Measurements from ENCODE around the gene CCDC106.

CCDC106 gene

DNA sequence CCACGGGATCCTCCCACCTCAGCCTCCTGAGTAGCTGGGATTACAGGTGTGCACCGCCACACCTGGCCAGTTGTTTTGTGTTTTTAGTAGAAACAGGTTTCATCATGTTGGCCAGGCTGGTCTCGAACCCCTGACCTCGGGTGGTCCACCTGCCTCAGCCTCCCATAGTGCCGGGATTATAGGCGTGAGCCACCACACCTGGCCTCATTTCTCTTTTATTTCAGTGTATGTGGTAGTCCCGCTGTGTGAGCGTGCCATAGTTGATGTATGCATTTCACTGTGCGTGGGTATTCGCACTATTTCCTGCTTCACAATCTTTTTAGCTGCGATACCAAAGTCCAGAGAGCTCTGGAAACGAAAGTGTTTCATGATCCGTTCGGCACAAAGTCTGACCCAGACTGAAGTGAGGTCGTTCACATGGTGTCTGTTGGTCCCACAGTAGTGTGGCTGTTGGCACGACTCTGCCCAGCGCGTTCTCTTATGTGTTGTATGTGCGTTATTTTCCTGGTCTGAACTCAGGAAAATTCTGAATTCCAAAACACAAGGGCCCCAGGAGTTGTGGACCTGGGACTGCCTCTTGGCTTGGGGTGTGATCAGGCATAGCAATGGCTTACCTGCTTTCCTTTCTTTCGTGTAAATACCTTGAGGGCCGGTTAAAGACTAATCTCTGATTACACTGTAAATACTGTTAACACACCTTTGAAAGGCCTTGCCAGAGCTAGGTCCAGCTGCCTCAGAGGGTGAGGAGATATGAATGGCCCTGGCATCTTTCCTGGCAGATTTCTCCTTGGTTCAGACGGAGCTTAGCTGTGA is 35.6 kb downstream of the CCDC106 start:
- TF ChIP-seq, protein P1, sequence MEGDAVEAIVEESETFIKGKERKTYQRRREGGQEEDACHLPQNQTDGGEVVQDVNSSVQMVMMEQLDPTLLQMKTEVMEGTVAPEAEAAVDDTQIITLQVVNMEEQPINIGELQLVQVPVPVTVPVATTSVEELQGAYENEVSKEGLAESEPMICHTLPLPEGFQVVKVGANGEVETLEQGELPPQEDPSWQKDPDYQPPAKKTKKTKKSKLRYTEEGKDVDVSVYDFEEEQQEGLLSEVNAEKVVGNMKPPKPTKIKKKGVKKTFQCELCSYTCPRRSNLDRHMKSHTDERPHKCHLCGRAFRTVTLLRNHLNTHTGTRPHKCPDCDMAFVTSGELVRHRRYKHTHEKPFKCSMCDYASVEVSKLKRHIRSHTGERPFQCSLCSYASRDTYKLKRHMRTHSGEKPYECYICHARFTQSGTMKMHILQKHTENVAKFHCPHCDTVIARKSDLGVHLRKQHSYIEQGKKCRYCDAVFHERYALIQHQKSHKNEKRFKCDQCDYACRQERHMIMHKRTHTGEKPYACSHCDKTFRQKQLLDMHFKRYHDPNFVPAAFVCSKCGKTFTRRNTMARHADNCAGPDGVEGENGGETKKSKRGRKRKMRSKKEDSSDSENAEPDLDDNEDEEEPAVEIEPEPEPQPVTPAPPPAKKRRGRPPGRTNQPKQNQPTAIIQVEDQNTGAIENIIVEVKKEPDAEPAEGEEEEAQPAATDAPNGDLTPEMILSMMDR (IDR thresholded peaks at IDR 0.05; ENCODE audit: insufficient read depth, low read depth, low read length, missing control alignments), result no peak
- DNase-seq (ENCODE audit: low read depth), result no peak
- H3K4me3 ChIP-seq (ENCODE audit: low read length), result no peak overlapping the region

DNA sequence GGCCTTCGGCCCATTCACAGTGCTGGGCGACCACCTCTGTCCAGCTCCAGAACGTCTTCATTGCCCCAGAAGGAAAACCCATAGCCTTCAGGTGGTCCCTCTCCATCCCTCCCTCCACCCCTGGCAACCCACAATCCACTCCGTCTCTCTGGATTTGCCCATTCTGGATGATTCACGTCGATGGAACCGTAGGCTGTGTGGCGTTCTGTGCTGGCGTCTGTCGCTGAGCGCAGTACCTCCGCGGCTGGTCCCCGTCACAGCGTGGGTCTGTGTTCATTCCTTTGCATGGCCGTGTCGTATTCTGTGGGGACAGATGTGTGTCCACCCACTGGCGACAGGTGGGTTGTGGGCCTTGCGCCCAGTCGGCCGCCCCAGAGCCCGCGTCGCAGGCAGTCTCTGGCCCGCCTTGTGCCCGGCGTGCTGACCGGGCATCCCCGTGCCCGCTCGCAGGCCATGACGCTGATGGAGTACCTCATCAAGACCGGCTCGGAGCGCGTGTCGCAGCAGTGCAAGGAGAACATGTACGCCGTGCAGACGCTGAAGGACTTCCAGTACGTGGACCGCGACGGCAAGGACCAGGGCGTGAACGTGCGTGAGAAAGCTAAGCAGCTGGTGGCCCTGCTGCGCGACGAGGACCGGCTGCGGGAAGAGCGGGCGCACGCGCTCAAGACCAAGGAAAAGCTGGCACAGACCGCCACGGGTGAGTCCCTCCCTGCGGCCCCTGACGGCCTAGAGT is 37.1 kb downstream of the CCDC106 start:
- TF ChIP-seq, protein P1 (IDR thresholded peaks at IDR 0.05; ENCODE audit: insufficient read depth, low read depth, low read length, missing control alignments), result no peak
- no peak overlapping the region for H3K4me3 ChIP-seq (ENCODE audit: low read length)
- DNase-seq (ENCODE audit: low read depth), result no peak

DNA sequence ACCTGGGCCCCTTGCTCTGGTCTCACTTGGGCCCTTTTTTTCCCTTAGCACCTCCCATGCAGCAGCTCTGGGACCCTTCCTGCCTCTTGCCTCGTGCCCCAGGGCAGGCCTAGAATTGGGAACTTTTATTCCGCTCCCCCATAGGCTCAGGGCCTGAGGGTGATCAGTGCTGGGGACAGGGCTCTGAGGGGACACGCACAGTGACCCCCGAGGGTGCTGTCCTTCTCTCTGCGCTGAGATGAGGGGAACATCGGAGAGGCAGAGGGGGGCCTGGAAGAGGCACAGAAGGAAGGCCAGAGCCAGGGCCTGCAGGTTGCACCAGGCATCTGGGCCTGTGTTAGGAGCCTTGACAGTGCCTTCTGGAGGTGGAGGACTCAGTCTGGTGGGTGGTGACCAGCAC is 37.8 kb downstream of the CCDC106 start:
- TF ChIP-seq, protein P1 (IDR thresholded peaks at IDR 0.05; ENCODE audit: insufficient read depth, low read depth, low read length, missing control alignments), result no peak
- H3K4me3 ChIP-seq (ENCODE audit: low read length), result no peak overlapping the region

DNA sequence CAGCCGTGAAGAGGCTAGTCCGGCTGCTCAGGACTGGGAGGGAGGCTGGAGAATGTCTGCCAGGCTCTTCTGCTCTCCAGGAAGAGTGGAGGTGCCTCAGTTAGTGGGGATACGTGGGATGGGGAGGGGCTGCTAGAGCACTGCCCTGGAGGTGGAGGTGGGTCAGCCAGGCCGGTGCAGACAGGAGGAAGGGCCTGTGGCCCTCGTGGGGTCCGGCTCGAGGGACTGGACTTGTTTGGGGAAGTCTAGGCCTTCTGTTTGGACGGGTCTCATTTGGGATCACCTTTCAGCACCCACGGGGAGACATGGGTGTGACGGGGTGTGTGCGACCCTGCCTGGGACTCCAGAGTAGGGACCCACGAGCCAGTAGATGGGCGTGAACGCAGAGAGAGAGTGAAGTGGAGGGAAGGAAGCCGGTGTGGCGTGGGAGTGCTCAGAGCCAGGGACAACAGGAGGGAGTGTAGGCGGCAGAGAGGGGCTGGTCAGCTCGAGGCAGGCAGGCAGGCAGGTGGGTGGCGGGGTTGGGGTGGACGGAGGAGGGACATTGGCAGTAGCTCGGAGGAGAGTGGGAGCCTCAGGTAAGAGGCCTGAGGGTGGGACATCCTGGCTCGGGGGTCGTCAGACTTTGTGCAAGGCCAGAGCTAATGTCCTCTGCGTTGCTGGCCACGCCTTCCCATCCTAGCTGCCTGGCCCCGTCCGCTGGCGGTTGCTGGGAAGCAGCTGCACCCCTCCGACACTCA is 38.5 kb downstream of the CCDC106 start:
- no peak for DNase-seq (ENCODE audit: low read depth)
- H3K4me3 ChIP-seq (ENCODE audit: low read length), result no peak overlapping the region
- TF ChIP-seq, protein P1 (IDR thresholded peaks at IDR 0.05; ENCODE audit: insufficient read depth, low read depth, low read length, missing control alignments), result no peak

More for the DNA sequence above, 37.8 kb downstream of the CCDC106 start:
- DNase-seq (ENCODE audit: low read depth), result no peak

DNA sequence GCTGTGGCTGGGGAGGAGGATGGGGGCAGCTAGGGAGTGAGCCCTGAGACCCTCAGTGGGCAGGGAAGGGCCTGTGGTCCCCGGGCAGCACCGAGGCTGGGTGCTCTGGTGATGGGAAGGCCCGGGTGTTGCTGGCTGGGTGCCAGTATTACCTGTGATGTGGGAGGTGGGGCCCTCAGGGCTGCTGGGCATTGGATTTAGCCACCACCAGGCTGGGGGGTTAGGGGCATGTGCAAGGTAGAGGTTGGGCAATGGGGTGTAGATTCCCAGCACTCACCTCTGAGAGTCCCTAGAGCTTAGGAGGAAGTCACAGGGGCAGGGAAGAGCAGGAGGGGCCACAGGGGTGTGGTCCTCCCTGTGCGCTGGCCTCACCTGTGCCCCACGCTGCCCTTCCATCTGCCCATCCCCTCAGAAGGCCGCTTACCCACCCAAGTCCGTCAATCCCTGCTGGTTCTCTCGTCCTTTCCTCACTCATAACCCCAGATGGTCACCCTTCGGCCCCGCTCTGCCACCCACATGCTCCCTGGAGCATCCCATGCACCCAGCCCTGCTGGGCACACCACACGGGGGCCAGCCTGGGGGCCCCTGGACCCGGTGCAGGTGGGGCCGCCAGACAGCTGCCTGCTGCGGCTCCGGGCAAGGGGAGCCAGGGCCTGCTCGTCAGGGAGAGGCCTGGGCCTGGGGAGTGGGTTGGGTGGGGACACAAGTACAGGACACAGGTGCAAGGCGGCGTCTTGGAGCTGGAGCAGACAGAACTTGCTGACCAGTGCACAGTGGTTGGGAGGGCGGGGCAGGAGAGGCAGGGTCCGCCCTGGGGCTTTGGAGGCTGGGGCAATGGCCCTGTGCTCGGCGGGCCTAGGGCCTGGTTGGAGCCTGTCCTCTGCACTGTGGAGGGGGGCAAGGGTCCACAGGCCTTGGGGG is 39.5 kb downstream of the CCDC106 start:
- TF ChIP-seq, protein P1 (IDR thresholded peaks at IDR 0.05; ENCODE audit: insufficient read depth, low read depth, low read length, missing control alignments), result no peak
- H3K4me3 ChIP-seq (ENCODE audit: low read length), result no peak overlapping the region
- no peak for DNase-seq (ENCODE audit: low read depth)

Data from epithelial cell of esophagus (primary cell).